HG03378 (cell line): ENCODE measurements around the gene KANK4.

Experiments
- ATAC-seq: cut with Tn5 transposase; IDR thresholded peaks from one replicate; pipeline ENCODE4 v1.9.1; 2021; ENCODE audit warnings: mild to moderate bottlenecking, moderate library complexity; ENCODE audit not compliant: unreplicated experiment

KANK4 gene

DNA sequence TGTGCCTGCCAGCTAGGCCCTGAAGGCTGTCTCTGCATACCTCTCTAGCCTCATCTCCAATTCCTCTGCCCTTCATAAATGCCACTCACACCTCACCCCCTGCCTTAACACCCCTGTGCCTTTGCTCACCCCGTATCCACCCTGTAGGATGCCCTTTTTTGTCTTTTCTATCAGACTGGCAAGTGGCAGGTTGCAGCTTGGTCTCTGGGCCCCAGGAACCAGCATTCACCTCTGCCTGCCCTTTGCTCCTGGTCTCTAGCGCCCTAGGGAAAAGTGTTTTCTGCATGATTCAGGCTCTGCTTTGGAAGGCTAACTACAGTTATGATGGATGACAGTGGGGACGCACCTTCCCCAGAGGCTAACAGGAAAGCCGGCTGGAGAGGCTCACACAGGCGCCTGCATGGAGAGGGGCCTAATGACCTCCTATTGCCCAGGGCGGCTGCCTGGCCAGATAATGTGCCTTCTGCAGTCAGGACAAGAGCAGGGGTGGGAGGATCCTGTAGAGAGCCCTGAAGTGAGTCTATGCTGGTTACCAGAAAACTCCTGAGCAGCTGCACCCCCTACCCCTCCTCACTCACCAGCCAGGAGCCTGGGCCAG is 11.2 kb downstream of the KANK4 start:
- ATAC-seq, result no peak

DNA sequence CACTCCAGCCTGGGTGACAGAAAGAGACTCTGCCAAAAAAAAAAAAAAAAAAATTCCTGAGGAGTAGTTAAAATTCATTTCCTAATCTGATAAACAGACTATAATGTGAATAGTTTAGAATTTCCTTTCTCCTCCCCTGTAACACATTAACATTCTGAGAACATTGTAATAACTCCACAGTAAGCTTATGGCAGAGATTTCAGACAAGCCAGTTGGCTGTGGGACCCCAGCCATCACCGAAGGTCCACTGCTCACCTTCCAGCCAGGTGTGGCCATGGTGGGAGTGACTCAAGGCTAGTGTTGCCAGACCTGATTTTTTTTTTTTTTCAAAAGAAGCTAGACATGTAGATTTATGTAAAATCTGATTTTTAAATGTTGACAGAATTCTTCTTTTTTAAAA is 11.8 kb downstream of the KANK4 start:
- ATAC-seq, result no peak

DNA sequence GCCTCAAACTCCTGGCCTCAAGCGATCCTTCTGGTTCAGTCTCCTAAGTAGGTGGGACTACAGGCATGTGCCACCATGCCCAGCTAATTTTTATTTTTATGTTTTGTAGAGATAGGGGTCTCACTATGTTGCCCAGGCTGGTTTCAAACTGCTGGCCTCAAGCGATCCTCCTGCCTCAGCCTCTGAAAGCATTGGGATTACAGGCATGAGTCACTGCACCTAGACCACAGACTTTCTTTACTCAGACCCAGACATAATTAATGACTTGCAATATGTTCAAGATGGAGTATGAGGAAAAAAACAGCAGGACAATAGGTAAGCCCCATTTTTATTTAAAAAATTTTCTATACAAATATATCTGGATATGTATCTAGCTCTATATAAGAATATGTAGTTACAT is 13.2 kb downstream of the KANK4 start:
- no peak for ATAC-seq

DNA sequence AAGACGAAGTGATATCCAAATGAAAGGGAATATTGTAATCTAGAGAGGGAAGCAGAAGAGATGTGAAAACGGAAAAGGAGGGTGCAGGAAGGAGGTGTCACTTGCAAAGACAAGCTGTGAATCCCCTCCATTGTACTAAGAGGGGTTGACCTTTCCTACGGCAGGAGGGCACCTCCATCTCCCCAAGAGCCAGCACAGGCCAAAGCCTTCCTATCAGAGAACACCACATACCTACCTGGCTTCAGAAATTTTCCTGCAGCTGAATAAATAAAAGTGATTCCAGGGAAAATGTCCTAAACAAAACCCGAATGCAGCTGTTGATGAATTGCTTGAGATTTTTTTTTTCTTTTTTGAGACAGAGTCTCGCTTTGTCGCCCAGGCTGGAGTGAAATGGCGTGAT is 14.3 kb downstream of the KANK4 start:
- ATAC-seq, result no peak

DNA sequence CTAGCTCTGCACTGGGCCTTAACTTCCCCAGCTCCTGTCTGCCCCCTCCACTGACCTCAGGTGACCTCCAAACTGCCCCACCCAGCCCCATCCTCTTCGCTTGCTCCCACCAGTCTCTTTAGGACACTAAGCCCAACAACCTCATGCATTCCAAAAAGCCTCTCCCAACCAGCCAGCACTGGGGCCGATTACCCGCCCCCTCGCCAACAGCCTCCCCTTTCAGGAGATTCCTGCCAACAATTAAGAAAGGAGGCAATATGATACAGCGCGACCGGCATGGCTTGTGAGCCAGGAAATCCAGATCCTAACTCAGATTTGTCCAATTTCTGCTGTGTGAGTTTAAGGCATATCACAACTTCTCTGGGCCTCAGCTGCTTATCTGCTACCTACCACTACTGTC is 14.7 kb downstream of the KANK4 start:
- no peak for ATAC-seq

DNA sequence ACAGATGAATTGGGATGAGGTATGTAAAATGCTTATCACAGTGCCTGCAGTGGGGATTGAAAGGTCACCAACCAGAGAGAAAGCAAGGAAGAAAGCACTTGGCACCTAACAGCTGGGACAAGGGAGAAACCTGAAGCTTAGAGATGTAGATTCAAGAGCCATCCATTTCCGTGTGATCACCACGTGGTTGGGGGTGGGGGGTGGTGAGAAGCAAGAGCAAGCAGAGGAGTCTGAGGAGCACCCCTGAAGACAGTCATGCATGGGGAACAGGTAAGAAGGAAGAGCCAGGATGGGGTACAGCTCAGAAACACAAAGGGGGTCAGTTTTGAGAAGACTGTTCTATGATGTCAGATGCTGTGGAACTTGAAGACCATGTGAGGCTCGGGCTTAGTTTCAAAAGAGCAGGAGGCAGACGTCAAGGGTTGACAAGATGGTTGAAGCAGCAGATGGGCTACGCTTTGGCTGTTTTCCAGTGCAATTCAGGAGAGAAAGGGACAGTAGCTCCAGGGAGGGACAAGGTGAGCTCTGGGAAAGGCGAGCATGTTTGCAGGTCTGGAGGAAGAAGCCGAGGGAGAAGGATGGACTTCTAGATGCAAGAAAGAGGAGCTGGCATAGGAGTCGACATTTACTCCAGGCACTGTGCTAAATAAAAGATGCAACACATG is 17.4 kb downstream of the KANK4 start:
- no peak for ATAC-seq

DNA sequence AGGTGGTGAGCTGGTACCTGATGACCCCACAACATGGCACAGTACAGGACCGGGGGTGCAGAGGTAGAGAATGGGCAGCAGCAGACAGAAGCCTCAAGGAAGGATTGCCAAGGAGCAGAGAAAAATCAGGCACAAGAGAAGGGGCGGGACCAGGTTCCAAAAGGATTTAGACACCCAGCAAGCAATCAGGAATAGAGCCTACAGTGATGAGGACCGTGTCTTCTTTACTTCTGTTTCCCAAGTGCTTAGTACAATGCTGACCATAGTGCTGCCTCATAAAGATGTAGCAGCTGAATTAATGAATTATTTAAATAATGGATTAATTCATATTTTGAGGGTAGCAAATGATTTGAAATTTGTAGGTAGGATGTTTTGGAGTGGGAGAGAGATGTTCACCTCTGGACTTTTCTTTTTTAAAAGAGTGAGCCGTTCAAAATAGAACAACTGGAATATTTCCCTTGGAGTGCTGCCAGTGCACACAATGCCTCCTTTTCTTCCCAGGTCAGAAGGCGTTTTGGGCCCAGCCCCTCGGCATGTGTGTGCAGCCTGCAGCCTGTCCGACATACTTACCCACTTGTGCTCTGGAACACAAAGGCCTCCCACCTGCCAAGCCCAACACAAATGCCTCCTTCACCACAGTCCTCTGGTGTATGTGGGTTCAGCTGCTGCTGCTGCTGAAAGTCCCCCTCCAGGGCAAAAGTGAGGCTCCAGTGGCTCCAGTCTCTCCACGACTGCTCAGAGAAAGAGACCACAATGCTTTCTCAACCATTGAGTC is 19.6 kb downstream of the KANK4 start:
- ATAC-seq, result no peak

DNA sequence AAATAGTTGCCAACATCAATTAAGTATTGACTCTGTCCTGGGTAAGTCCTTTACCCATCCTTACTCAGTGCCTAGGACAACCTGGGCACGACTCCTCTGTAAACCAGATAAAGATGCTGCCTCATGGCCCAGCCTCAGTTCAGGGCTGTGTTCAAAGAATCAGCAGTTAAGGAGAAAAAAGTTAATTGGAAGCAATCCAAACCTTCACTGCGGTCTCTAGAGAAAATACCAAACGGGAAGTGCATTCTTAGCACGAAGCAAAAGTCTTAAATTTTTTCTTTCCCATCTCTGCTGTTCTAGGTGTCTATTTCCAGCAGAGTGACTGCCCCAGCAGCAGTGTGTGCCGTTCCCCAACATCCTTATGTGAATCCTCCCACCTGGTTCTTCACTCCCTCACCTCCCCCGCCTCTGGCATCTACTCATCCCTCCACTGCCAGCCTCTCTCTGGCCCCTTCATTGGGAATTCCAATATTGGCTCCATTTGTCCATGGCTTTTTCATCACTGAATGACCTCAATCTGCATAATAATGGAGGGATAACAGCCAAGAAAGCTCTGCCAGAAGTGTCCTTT is 23.2 kb downstream of the KANK4 start:
- ATAC-seq, result peak; percentile 58

DNA sequence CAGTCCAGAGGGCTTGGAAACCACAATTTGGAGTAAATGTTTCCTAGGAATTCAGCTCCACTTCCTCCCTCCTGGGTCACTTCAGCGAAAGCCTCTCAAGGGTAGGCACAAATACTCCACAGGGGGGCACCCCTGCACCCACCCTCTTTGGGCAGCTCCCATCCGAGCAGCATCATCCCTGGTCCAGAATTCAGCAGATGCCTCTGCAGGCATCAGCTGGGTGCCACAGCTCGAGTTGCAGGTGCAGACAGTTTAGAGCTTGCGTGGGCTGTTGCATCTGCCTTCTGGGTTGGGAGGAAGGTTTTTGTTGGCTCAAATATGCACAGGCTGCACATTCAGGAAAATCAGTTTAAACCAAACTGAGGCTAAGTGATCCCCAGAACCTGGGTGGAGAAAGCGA is 25.0 kb downstream of the KANK4 start:
- no peak for ATAC-seq

DNA sequence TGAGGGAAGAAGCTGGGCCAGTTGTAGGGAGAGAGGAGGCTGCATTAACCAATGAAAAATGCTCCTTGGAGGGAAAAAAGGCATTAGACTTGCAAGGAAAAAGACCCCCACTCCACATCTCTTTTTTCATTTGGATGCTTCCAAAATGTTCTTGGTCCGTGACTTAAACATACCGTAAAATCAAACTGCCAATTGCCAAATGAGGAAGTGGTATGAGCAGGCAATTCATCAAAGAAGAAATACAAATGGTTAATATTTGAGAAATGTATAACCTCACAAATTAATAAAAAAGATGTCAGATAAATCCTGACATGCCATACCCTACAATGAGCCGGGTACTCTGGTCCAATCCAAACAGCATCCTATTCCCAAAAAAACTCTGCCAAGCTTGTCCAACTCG is 30.6 kb downstream of the KANK4 start:
- ATAC-seq, result no peak

DNA sequence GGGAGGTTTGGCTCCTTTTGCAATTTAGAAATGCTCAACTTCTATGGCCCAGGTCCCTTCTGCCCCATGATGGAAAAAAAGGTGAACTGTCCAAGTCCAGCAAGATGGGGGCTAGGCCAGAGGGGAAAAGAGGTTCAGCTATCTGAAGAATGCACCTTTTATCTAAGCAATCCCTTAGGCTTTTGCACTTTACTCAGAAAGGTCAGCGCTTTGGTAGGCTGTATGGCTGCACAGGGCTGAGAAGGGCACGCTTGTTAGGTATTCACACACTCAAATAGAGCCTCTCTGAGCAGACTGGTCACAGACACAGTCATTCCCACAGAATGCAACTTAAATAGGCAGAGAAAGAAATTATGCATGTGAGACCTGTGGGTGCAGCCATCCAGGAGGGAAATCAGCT is 31.0 kb downstream of the KANK4 start:
- ATAC-seq, result no peak

DNA sequence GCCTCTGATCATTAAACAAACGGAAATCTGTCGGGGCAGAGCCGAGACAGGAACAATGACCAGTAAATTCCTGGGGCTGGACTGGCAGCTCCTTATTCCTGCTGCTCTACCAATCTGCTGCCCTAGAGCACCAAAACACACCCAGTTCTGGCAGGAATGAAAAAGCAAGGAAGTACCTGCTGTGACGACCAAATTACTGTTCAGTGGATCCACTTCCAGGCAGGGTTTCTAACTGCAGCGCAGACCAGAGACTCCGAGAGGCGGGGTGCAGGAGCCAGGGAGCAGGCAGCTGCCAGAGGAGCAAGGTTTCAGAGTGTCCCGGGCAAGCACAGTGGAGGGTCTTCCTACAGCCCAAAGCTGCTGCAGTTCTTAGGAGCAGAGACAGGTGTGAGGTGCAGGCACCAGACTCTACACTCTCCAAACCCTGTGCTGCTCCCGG is 32.4 kb downstream of the KANK4 start:
- ATAC-seq, result no peak

DNA sequence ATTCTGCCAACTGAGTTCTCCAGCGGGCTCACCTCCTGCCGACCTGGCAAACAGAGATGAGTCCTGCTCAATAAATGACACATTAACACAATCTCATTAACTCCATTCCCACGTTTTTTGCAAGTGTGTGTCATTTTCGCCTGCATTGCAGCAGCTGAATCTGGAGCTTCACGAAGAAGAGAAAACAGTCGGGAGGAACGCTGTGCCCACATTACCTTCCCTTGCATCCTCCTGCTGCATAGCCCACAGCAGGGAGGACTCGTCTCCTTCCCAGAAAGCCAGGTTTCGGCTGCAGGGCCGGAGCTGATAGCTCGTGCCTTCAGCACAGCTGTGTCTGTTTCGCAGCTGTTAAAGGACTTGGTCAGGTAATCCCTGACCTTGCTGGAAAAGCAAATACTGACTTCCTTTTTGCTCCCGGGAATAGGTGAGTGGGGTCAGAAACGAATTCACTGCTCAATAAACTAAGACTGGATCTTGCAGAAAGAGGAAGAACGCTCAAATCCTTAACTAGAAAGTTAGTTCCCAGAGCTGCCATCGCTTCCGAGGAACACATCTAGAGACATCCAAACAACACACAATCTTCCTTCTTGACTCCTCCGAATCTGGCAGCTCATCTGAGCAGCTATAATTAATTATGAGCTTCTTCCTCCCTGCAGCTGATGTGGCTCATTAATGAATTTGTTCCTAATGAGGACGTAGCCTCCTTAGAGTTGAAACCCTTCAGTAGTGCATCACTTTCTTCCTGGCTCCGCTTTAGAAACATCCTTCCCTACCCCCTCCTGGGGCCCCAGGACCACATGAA is 33.0 kb downstream of the KANK4 start:
- ATAC-seq, result no peak

DNA sequence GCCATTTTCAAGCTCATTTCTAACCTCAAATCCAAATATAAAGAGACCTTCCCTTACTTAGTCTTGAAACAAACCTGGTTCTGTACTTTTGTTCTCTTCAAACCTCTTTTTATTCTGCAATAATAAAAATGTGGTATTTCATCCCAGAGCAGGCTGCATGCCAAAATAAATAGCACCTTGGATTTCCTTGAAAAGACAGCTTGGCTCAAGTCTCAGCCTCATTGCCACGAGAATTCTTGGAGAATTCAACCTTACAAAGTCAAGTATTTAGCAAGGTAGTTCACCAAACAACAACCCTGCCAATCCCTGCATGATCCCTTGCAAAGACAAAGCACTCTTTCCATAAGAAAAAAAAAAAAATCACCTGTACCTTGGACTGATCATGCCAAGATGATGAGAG is 33.8 kb downstream of the KANK4 start:
- no peak for ATAC-seq

DNA sequence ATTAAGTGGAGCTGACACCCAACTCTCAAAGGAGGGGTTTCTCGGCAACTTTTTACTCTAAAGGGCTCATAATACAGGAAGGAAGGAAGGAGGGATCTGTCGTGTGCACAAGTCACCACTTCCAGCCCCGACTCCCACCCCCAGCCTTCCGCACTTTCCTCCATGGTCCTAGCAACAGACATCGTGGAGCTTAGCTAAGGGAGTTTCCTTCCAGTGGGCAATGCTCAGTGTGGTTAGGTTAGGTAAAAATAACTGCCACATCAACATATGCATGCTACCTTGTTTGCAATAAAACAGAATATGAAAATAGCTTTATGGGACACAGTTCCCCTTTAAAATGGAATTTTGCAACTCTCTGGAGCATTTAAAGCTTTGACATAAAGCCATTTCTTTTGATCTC is 35.2 kb downstream of the KANK4 start:
- ATAC-seq, result no peak

DNA sequence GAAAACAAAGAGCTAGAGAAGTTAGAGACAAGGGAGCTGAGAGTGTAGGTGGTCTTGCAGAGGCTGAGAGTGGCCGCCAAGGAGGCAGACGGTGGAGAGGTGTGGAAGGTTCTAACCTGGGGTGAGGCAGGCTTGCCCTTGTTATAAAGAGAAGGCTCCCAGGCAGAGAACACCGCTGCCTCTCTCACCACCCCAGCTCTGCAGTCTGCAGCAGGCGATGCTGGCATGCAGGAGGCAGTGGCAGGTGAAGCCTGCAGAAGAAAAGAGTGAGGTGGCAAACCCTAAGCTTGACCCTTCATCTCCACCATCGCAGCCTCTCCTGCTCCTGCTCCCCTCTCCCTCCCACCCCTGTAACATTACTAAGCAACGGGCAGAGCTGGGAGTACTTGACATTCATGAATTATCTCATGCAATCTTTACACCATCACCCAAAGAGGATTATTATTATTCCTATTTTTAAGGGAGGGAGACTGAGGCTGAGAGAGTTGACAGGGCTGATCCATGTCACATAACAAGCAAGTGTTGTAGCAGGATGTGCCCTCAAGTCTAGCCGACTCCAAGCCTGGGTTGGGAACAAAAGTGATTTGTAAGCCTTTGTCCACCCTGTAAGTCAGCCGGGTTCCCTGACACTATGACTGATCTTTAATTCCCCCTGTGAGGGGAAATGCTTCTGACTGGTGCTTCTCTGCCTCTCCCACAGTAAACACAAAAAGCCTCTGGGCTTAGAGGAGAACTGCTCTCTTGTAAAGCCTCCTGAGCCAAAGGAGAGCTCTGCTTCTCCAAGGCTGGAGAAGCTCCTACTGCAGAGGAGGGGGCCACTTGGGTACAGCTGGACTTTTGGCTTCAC is 36.1 kb downstream of the KANK4 start:
- ATAC-seq, result no peak

DNA sequence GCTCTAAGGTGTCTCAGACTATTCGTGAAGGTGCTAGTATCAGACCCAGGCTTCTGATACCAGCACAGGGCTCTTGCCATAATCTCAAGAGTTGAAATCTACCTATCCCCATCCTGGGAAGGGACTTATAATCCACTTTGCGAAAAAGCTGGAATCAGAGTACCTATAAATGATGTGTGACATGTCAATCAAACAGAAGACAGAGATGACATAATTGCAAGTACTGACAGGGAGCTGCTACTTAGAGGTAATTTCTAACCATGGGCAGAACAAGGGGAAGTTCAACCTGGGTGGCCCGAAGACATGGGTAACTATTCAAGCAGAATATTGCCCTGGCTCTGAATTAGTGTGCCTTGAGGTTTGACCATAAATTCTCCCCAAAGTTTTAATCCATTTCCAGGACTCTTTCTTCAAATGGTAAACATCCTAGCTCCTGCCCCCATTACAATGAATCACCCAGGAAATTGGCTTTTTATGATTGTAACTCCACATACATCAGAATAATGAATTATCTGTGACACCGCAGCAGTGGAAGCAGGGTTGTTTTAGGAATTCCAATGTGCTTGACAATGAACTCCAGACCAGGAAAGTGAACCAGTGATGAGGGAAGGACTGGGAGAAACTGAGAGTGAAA is 37.2 kb downstream of the KANK4 start:
- ATAC-seq, result no peak

DNA sequence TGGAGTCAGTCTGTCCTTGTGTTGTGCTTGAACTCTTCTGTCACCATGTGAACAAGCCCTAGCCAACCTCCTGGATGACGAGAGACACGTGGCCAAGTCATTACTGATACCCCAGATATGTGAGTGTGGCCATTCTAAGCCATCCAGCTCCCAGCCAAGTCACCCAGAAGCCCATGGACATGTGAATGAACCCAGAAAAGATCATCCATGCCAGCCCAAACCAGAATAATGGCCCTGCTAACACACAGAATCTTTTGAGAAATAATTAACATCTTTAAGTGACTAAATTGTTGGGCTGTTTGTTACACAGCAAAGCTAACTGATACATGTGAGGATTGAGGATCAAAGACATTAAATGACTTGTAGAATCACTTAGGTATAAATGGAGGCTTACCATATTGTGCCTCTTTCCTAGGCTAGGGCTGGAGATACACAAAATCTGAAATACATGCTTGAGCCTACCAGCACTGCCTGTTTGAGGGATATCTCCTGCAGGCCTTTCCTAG is 38.2 kb downstream of the KANK4 start:
- no peak for ATAC-seq

DNA sequence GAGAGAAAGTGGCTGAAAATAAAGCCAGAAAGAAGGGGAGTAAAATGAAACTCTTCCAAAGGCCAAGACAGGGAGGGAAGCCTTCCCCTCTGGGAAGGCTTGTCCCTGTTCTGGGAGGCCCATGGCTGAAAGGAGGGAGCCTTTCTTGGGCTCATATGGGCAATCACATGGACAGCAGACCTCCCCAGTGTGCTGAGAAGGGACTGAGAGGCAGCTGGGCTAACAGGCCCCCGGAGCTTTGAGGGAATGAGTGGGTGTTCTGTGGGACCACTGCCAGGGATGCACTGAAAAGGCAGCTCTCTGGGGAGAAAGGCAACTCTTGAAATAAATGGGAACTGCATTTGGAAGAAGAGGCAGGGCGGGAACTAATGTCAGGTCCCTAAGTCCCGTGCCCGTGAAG is 39.1 kb downstream of the KANK4 start:
- no peak for ATAC-seq

DNA sequence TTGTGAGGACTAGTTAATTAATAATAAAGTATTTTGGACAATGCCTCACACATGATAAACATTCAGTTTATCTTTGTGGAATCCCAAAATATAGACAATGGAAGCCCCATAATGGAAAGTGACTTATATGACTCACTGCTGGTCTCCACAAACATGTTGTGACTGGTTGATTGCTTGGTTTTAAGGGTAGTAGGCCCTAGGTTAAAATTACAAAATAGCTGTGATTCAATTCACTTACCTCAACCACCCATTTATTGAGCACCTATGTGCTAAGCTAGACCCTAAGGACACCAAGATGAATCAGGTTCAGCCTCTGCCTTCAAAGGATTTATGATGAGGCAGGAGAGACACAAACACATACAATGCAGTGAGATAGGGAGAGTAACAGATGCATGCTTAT is 42.4 kb downstream of the KANK4 start:
- no peak for ATAC-seq
